Lower lobe of right lung (tissue), 2 donors: ENCODE results near the gene GHRL. TPM values are rescaled to one million over a fixed set of nuclear protein-coding genes. Genes with fewer than 3 reads are reported as not detected.
A peak's percentile ranks its signal among the peaks of the same experiment; 100 is the strongest.

Experiments
- ATAC-seq, 2 donors: fragments of 200-7000 bp; cut with Tn5 transposase; one replicate each; pipeline ENCODE4 v1.9.1; 2020 to 2022; ENCODE audit warnings: mild to moderate bottlenecking in 2 of 2, moderate library complexity in 2 of 2
- DNase-seq: peaks from one replicate; pipeline ENCODE4 v3.0.0-alpha.2; 2020
- H3K27ac ChIP-seq: fragments of 200-600 bp; one replicate; pipeline ENCODE4 v1.8.0; 2022
- H3K27me3 ChIP-seq: fragments of 200-600 bp; one replicate; pipeline ENCODE4 v1.8.0; 2022; ENCODE audit warnings: low read depth
- H3K36me3 ChIP-seq: fragments of 200-600 bp; one replicate; pipeline ENCODE4 v1.8.0; 2022; ENCODE audit warnings: mild to moderate bottlenecking
- H3K4me1 ChIP-seq: fragments of 200-600 bp; one replicate; pipeline ENCODE4 v1.8.0; 2022
- H3K4me3 ChIP-seq: fragments of 200-600 bp; one replicate; pipeline ENCODE4 v1.8.0; 2022; ENCODE audit warnings: mild to moderate bottlenecking
- H3K9me3 ChIP-seq: fragments of 200-600 bp; one replicate; pipeline ENCODE4 v1.8.0; 2022
- CTCF ChIP-seq: fragments of 200-600 bp; IDR thresholded peaks from one replicate; pipeline ENCODE4 v1.8.0; 2022; ENCODE audit warnings: antibody characterized with exemption, mild to moderate bottlenecking
- intact Hi-C: fragments of 100-400 bp; cut with DNase I; formaldehyde crosslinking; loops from one replicate; pipeline ENCODE4 v1.11.0; 2022
- total RNA-seq: library from RNA; stranded (reverse); fragmentation: NEBNext Ultra II Directional; extraction: Animal tissue kit (Norgen Biotek cat#: 25700); gene quantifications from one replicate; pipeline ENCODE4 v1.2.1, GENCODE V29; 2021
- donor health status: DM: no; HTN: yes; CAD: no; lungs with severe emphysema.

The GHRL gene
- total RNA-seq, 1 donor from 2014 or later, result 2.5 TPM

GRCh38 chr3:10289787-10290355, 2.9 kb downstream of the GHRL start:
- peaks cover 32% of the 10 kb centered on the region for H3K36me3 ChIP-seq
- H3K9me3 ChIP-seq, result no peaks in the 10 kb centered on the region
- no peak overlapping the region for H3K4me3 ChIP-seq
- no peak overlapping the region for H3K27ac ChIP-seq
- no peak for DNase-seq
- no peaks in the 10 kb centered on the region for H3K27me3 ChIP-seq
- ATAC-seq, result no peak
- peaks cover 7% of the 10 kb centered on the region for H3K4me1 ChIP-seq
- intact Hi-C loops, result no loop called here
- no peak for TF ChIP-seq CTCF

- Histone ChIP-seq H3K27me3 (no peaks in the 10 kb centered on the region), H3K9me3 (no peaks in the 10 kb centered on the region), H3K36me3 (peaks cover 35% of the 10 kb centered on the region), H3K4me1 (peaks cover 7% of the 10 kb centered on the region), H3K27ac (no peak overlapping the region), H3K4me3 (no peak overlapping the region)
- intact Hi-C loops, result no loop called here
- DNase-seq (no peak), ATAC-seq (no peak)
- no peak for TF ChIP-seq CTCF
These were observed 3.7 kb downstream of the GHRL start for GRCh38 chr3:10289077-10289476.

GRCh38 chr3:10288575-10288960, 4.2 kb downstream of the GHRL start:
- Histone ChIP-seq H3K4me3 (no peak overlapping the region), H3K36me3 (peaks cover 39% of the 10 kb centered on the region), H3K27ac (no peak overlapping the region), H3K9me3 (no peaks in the 10 kb centered on the region), H3K27me3 (no peaks in the 10 kb centered on the region), H3K4me1 (peaks cover 7% of the 10 kb centered on the region)
- intact Hi-C loops, result no loop called here
- ATAC-seq (no peak), DNase-seq (no peak)
- TF ChIP-seq CTCF, result no peak

- DNase-seq, result no peak
- Histone ChIP-seq H3K9me3 (no peaks in the 10 kb centered on the region), H3K27me3 (no peaks in the 10 kb centered on the region), H3K4me1 (peaks cover 6% of the 10 kb centered on the region), H3K27ac (no peak overlapping the region), H3K36me3 (peaks cover 43% of the 10 kb centered on the region), H3K4me3 (no peak overlapping the region)
- TF ChIP-seq CTCF, result no peak
- no peak for ATAC-seq
- intact Hi-C loops, result no loop called here
These were observed 4.7 kb downstream of the GHRL start for GRCh38 chr3:10287936-10288574.

- intact Hi-C loops, result no loop called here
- Histone ChIP-seq H3K27ac (no peak overlapping the region), H3K4me1 (no peaks in the 10 kb centered on the region), H3K36me3 (peaks cover 49% of the 10 kb centered on the region), H3K4me3 (no peak overlapping the region), H3K9me3 (no peaks in the 10 kb centered on the region), H3K27me3 (no peaks in the 10 kb centered on the region)
- no peak for DNase-seq
- peak in 1 of 2 donors; percentile 13 for ATAC-seq
- no peak for TF ChIP-seq CTCF
These were observed 6.0 kb downstream of the GHRL start for GRCh38 chr3:10286596-10287295.
